K562 treated with DMSO at 1 percent for 4 hours (cell line): ENCODE measurements around the gene POLR1C. TPM values are rescaled to one million over a fixed set of nuclear protein-coding genes. Genes with fewer than 3 reads are reported as not detected.

ENCODE experiments used
- total RNA-seq: library from RNA; unstranded; fragments of 300-600 nt; gene quantifications from 2 replicates; pipeline ENCODE4 v1.2.3, GENCODE V29; 2022; ENCODE audit not compliant: insufficient read depth

The POLR1C gene
- 47.9 and 51.3 TPM in 2 replicates for total RNA-seq

GRCh38 chr6:43516697-43517504, at the start of gene POLR1C, which contains the start of gene YIPF3:
TSS of gene POLR1C (plus strand) at chr6:43517089. CDS start at chr6:43517110, 21 bp downstream.
TSS of gene YIPF3 (minus strand) at chr6:43516926. CDS start at chr6:43516807, 119 bp downstream.

GRCh38 chr6:43477235-43478007, 39.5 kb upstream of the POLR1C start, which contains the start of gene TJAP1:
TSS of gene TJAP1 (plus strand) at chr6:43477570. CDS start at chr6:43499002, 21,432 bp downstream.

GRCh38 chr6:43509984-43510826, 6.7 kb upstream of the POLR1C start, which contains the start of gene LRRC73:
TSS of gene LRRC73 (minus strand) at chr6:43510346. CDS start at chr6:43509785, 561 bp downstream.

Other genes starting within 250 kb of the POLR1C start
- gene SLC22A7, start 218.8 kb upstream of the POLR1C start, total RNA-seq, result not detected in 2 replicates
- gene CRIP3, start 208.3 kb upstream of the POLR1C start, total RNA-seq, result not detected in 2 replicates
- 13.0 and 16.6 TPM in 2 replicates for gene ZNF318, start 147.4 kb upstream of the POLR1C start, total RNA-seq
- 11.9 and 15.4 TPM in 2 replicates for gene ABCC10, start 89.5 kb upstream of the POLR1C start, total RNA-seq
- 0.84 TPM in 1 of 2 replicates, not detected in the other for gene DLK2, start 61.5 kb upstream of the POLR1C start, total RNA-seq
- gene TJAP1, start 39.5 kb upstream of the POLR1C start, total RNA-seq, result 40.5 and 45.9 TPM in 2 replicates
- not detected in 2 replicates for gene LRRC73, start 6.7 kb upstream of the POLR1C start, total RNA-seq
- gene YIPF3, start 163 bp upstream of the POLR1C start, total RNA-seq, result 136 and 148 TPM in 2 replicates
- gene XPO5, start 58.9 kb downstream of the POLR1C start, total RNA-seq, result 54.7 and 66.2 TPM in 2 replicates
- 20.0 and 22.6 TPM in 2 replicates for gene POLH, start 59.1 kb downstream of the POLR1C start, total RNA-seq
- gene GTPBP2, start 112.2 kb downstream of the POLR1C start, total RNA-seq, result 122 and 156 TPM in 2 replicates
- gene MAD2L1BP, start 118.8 kb downstream of the POLR1C start, total RNA-seq, result 64.2 and 69.6 TPM in 2 replicates
- gene RSPH9, start 127.9 kb downstream of the POLR1C start, total RNA-seq, result 0.91 TPM in 1 of 2 replicates, not detected in the other
- 98.5 and 99.2 TPM in 2 replicates for gene MRPS18A, start 170.7 kb downstream of the POLR1C start, total RNA-seq